GM19240 (cell line): ENCODE data around the gene SOX5.
"Not testable (repeated sequence)": the region's sequence is repeated elsewhere in the genome, so short reads cannot be mapped to it uniquely, and the experiment has no call there.

Experiments used
- DNase-seq: peaks from one replicate; pipeline ENCODE4 v3.0.0; 2011; ENCODE audit warnings: low spot score; ENCODE audit not compliant: insufficient read length

Gene SOX5

DNA sequence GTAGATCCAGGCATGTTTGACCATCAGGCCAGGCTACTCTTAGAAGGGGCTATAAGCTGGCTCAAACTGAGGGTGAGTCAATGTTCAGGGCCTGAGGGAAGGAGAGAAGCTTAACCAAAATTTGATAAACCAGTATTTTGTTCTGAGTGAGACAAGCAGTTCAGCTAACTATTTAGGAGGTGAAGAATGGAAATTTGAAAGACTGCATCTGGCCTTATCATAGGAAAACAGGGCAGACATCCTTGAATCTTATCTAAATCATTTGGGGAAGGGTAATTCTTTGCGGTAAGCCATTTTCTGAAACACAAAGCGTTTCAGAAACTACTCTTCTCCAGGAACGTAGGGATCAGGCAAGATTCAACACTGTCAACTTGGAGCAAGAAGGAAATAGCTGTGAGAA lies 447.2 kb downstream of the SOX5 start:
- no peak for DNase-seq

- no peak for DNase-seq
These were observed 454.0 kb downstream of the SOX5 start for GRCh38 chr12:23495472-23495871.

GRCh38 chr12:23493672-23494071 lies 455.8 kb downstream of the SOX5 start:
- no peak for DNase-seq

DNA sequence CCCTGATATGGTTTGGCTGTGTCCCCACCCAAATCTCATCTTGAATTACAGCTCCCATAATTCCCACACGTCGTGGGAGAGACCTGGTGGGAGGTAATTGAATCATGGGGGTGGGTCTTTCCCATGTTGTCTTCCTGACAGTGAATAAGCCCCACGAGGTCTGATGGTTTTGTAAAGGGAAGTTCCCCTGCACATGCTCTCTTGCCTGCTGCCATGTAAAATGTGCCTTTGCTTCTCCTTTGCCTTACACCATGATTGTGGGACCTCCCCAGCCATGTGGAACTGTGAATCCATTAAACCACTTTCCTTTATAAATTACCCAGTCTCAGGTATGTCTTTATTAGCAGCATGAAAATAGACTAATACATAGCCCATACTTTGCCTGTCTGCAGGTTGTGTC lies 458.4 kb downstream of the SOX5 start:
- DNase-seq = not testable (repeated sequence)

DNA sequence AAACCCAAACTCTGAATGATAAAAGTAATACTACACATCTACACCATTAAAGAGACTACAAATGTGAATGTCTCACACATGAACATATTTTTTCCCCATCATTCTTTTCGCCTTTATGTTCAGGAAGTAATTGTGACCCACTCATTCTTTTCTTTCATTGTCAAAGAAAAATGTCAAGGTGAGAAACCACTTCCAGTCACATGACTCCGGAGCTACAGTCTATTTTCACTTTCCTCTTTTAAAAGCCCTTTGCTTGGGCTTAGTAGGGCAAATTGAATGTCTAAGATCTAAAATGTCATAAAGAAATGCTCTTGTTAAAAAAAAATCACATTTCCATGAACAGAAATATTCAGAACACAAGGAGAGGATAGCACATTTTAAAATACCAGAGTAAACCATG lies 461.3 kb downstream of the SOX5 start:
- DNase-seq = no peak

- no peak for DNase-seq
These were observed 465.2 kb downstream of the SOX5 start for GRCh38 chr12:23484238-23484637.

DNA sequence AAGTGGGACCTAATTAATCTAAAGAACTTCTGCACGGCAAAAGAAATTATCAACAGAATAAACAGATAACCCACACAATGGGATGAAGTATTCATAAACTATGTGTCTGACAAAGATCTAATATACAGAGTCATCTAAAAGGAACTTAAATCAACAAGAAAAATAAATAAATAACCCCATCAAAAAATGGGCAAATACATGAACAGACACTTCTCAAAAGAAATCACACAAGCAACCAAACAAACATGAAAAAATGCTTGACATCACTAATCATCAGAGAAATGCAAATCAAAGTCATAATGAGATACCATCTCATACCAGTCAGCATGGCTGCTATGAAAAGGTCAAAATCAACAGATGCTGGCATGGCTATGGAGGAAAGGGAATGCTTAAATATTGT lies 466.9 kb downstream of the SOX5 start:
- DNase-seq = no peak
